ENCODE results near the gene ABCA10.

- TF ChIP-seq CTCF (IDR thresholded peaks at IDR 0.05 in 4 of 5, conservative IDR thresholded peaks at IDR 0.05 in 1 of 5) (no peak), POLR2A (IDR thresholded peaks at IDR 0.05) (no peak)
Measured at GRCh38 chr17:69188064-69188463, 40.6 kb downstream of the ABCA10 start.
